ENCODE measurements around the gene FGFRL1. TPM values are rescaled to one million over a fixed set of nuclear protein-coding genes. Genes with fewer than 3 reads are reported as not detected.

Gene FGFRL1
- 25.8 and 26.1 TPM in 2 replicates for total RNA-seq (2021)
- long read RNA-seq, partial matches to known transcripts: 3 of 15 reads
- long read RNA-seq, other reads (novel, unspliced or antisense): 10 of 15 reads

GRCh38 chr4:1011022-1011665 is at the start of gene FGFRL1:
Gene FGFRL1 (plus strand): TSS chr4:1011626. CDS start chr4:1012486, 860 bp downstream.
- H3K27me3 ChIP-seq (ENCODE audit: insufficient read depth, low read length): peaks cover 22% of the 10 kb centered on the region; the same call in 1 of the 2 replicates
- no peaks in the 10 kb centered on the region for H3K4me1 ChIP-seq (ENCODE audit: insufficient read depth, low read length)
- H3K36me3 Mint-ChIP-seq (ENCODE audit: insufficient read depth in 1 of 3, low read depth in 3 of 3): peaks cover 0 to 4% (median 0%) of the 10 kb centered on the region in 3 experiments; a peak in 2 of 7 replicates
- no CpG with 5 or more reads among the region's 89 CpGs for WGBS (ENCODE audit: extremely low coverage, insufficient read length, low lambda C conversion rate)
- peaks cover 41% of the 10 kb centered on the region for H3K27me3 Mint-ChIP-seq (ENCODE audit: low read depth)
- H3K14ac ChIP-seq (ENCODE audit: insufficient read depth, low read length): 0 out of 2 replicates have a peak within 1 kb of the TSS, but pooled peaks have one; percentile 57
- no peaks in the 10 kb centered on the region for H3K79me2 ChIP-seq (ENCODE audit: insufficient read depth, low read length)
- no peaks in the 10 kb centered on the region for H3K79me1 ChIP-seq (ENCODE audit: insufficient read depth, low read depth, low read length, poor library complexity, severe bottlenecking)
- no peak within 1 kb of the TSS for H4K5ac ChIP-seq (ENCODE audit: insufficient read length, low read depth, low read length)
- H2BK120ac ChIP-seq (ENCODE audit: low read depth, low read length, poor library complexity, severe bottlenecking): no peak within 1 kb of the TSS
- no peak within 1 kb of the TSS for H2AFZ ChIP-seq (ENCODE audit: low read length)
- H3K9me3 ChIP-seq (ENCODE audit: control insufficient read depth, low read depth, low read length): no peaks in the 10 kb centered on the region
- H4K91ac ChIP-seq (ENCODE audit: insufficient read length, low read depth, low read length): no peak within 1 kb of the TSS
- no peak within 1 kb of the TSS for H4K8ac ChIP-seq (replicated peaks; ENCODE audit: insufficient read length, low read depth, low read length)
- H3K9ac ChIP-seq (ENCODE audit: extremely low read depth, insufficient read length, low read length): no peak within 1 kb of the TSS
- H3K4me2 ChIP-seq (ENCODE audit: insufficient read depth, insufficient read length, low read length): peak within 1 kb of the TSS; percentile 69
- H3K27ac ChIP-seq (ENCODE audit: insufficient read length, low read depth, low read length): no peak within 1 kb of the TSS
- peaks cover 3 to 13% of the 10 kb centered on the region in 2 experiments; a peak in 4 of 5 replicates for H3K9me3 Mint-ChIP-seq
- H3K18ac ChIP-seq (ENCODE audit: insufficient read length, low read depth, low read length): peak within 1 kb of the TSS; percentile 58
- no peak within 1 kb of the TSS for H3K23ac ChIP-seq (ENCODE audit: insufficient read length, low read depth, low read length)
- H3K23me2 ChIP-seq (ENCODE audit: insufficient read length, low read depth, low read length, poor library complexity, severe bottlenecking): peaks cover 14% of the 10 kb centered on the region
- H3K4me1 Mint-ChIP-seq: peaks cover 11 to 12% of the 10 kb centered on the region in 2 experiments
- no peak within 1 kb of the TSS; a peak in 1 of 7 replicates for H3K27ac Mint-ChIP-seq
- no peak within 1 kb of the TSS for H2BK15ac ChIP-seq (ENCODE audit: low read depth, low read length)
- H4K20me1 ChIP-seq (ENCODE audit: control insufficient read depth, insufficient read depth, insufficient read length): no peaks in the 10 kb centered on the region
- no peak within 1 kb of the TSS for H2BK5ac ChIP-seq (ENCODE audit: insufficient read length, low read length)
- peak; percentile 90 for DNase-seq
- no peak within 1 kb of the TSS for H3K4ac ChIP-seq (ENCODE audit: low read depth, low read length)
- H3K56ac ChIP-seq (ENCODE audit: insufficient read length, low read depth, low read length): no peak within 1 kb of the TSS
- no peak for TF ChIP-seq CTCF (conservative IDR thresholded peaks at IDR 0.05)
- no peak within 1 kb of the TSS for H2AK5ac ChIP-seq (ENCODE audit: insufficient read length, low read length)
- no peak within 1 kb of the TSS for H3T11ph ChIP-seq (ENCODE audit: low read length)
- no peak within 1 kb of the TSS for H2BK12ac ChIP-seq (ENCODE audit: insufficient read length, low read depth, low read length)
- peak within 1 kb of the TSS; percentile 54 to 76 for H3K4me3 Mint-ChIP-seq
- no peak within 1 kb of the TSS for H2BK20ac ChIP-seq (ENCODE audit: low read depth, low read length, poor library complexity, severe bottlenecking)

Measured in H9 (cell line).